Measurements from ENCODE around the gene MLLT6.

Gene MLLT6

GRCh38 chr17:38660097-38661025 is 44.7 kb upstream of the MLLT6 start:
- TF ChIP-seq CTCF (conservative IDR thresholded peaks at IDR 0.05; ENCODE audit: low read depth, low read length), result no peak
- H3K4me3 ChIP-seq (ENCODE audit: low read depth, low read length), result no peak overlapping the region
- no peak for DNase-seq (ENCODE audit: low read depth)

GRCh38 chr17:38663125-38663751 is 41.8 kb upstream of the MLLT6 start:
- peak; percentile 85 for TF ChIP-seq CTCF (conservative IDR thresholded peaks at IDR 0.05; ENCODE audit: low read depth, low read length)
- peak; percentile 58 for DNase-seq (ENCODE audit: low read depth)
- H3K4me3 ChIP-seq (ENCODE audit: low read depth, low read length), result no peak overlapping the region

GRCh38 chr17:38663964-38664644 is 41.0 kb upstream of the MLLT6 start:
- H3K4me3 ChIP-seq (ENCODE audit: low read depth, low read length), result no peak overlapping the region
- no peak for TF ChIP-seq CTCF (conservative IDR thresholded peaks at IDR 0.05; ENCODE audit: low read depth, low read length)
- DNase-seq (ENCODE audit: low read depth), result no peak

- peak; percentile 100 for TF ChIP-seq CTCF (conservative IDR thresholded peaks at IDR 0.05; ENCODE audit: low read depth, low read length)
- DNase-seq (ENCODE audit: low read depth), result peak; percentile 85
- H3K4me3 ChIP-seq (ENCODE audit: low read depth, low read length), result no peak overlapping the region
Observed at GRCh38 chr17:38667099-38667786, 37.8 kb upstream of the MLLT6 start.

GRCh38 chr17:38667787-38668122 is 37.3 kb upstream of the MLLT6 start:
- DNase-seq (ENCODE audit: low read depth), result no peak
- no peak overlapping the region for H3K4me3 ChIP-seq (ENCODE audit: low read depth, low read length)
- no peak for TF ChIP-seq CTCF (conservative IDR thresholded peaks at IDR 0.05; ENCODE audit: low read depth, low read length)

GRCh38 chr17:38669520-38669919 is 35.6 kb upstream of the MLLT6 start:
- no peak for DNase-seq (ENCODE audit: low read depth)
- no peak overlapping the region for H3K4me3 ChIP-seq (ENCODE audit: low read depth, low read length)
- TF ChIP-seq CTCF (conservative IDR thresholded peaks at IDR 0.05; ENCODE audit: low read depth, low read length), result no peak

All from choroid plexus epithelial cell (primary cell).